Loucy (cell line): Measurements from ENCODE around the gene HDAC11.

ENCODE experiments used
- H2AFZ ChIP-seq: fragments of 200-600 bp; sonication (generic); 2 replicates; pipeline ENCODE4 v1.6.0; 2016; ENCODE audit warnings: antibody characterized with exemption, mild to moderate bottlenecking, low read length, moderate library complexity
- H3F3A ChIP-seq: fragments of 200-600 bp; 2 replicates; pipeline ENCODE4 v1.6.0; 2016; ENCODE audit warnings: antibody characterized with exemption, low read depth, mild to moderate bottlenecking
- H3K27me3 ChIP-seq: fragments of 200-600 bp; sonication (generic); 2 replicates; pipeline ENCODE4 v1.6.1; 2014; ENCODE audit warnings: low read length, mild to moderate bottlenecking; ENCODE audit not compliant: insufficient read depth, poor library complexity, severe bottlenecking
- H3K36me3 ChIP-seq: fragments of 200-600 bp; sonication (generic); 2 replicates; pipeline ENCODE4 v1.6.1; 2016; ENCODE audit warnings: low read length; ENCODE audit not compliant: insufficient read depth
- H3K4me1 ChIP-seq: fragments of 200-600 bp; sonication (generic); 2 replicates; pipeline ENCODE4 v1.5.1; 2014; ENCODE audit warnings: low read length, mild to moderate bottlenecking; ENCODE audit not compliant: insufficient read depth, poor library complexity, severe bottlenecking
- H3K4me2 ChIP-seq: fragments of 200-600 bp; sonication (generic); 2 replicates; pipeline ENCODE4 v1.6.0; 2014; ENCODE audit warnings: antibody characterized with exemption, low read length, low read depth, mild to moderate bottlenecking; ENCODE audit not compliant: poor library complexity, severe bottlenecking
- H3K4me3 ChIP-seq: fragments of 200-600 bp; sonication (generic); 2 replicates; pipeline ENCODE4 v1.5.1; 2014; ENCODE audit warnings: low read length, mild to moderate bottlenecking, mixed read lengths; ENCODE audit not compliant: poor library complexity, severe bottlenecking
- H3K79me2 ChIP-seq: fragments of 200-600 bp; sonication (generic); 2 replicates; pipeline ENCODE4 v1.6.1; 2014; ENCODE audit warnings: low read length; ENCODE audit not compliant: insufficient read depth
- H3K9ac ChIP-seq: fragments of 200-600 bp; sonication (generic); 2 replicates; pipeline ENCODE4 v1.6.0; 2014; ENCODE audit warnings: mild to moderate bottlenecking, low read depth, low read length, moderate library complexity; ENCODE audit not compliant: poor library complexity, severe bottlenecking
- H3K9me2 ChIP-seq: fragments of 200-600 bp; sonication (generic); replicated peaks from 2 replicates; pipeline ENCODE4 v1.6.1; 2016; ENCODE audit warnings: low read depth, low read length, mixed read lengths
- H3K9me3 ChIP-seq: fragments of 200-600 bp; sonication (generic); 2 replicates; pipeline ENCODE4 v1.6.1; 2014; ENCODE audit warnings: mild to moderate bottlenecking, antibody characterized with exemption, low read length, low read depth; ENCODE audit not compliant: insufficient read depth
- H4K20me1 ChIP-seq: fragments of 200-600 bp; sonication (generic); 2 replicates; pipeline ENCODE4 v1.6.0; 2014; ENCODE audit warnings: antibody characterized with exemption, low read length, mild to moderate bottlenecking; ENCODE audit not compliant: insufficient read depth, poor library complexity, severe bottlenecking
- EZH2phosphoT487 ChIP-seq: fragments of 200-600 bp; IDR thresholded peaks from 2 replicates; pipeline ENCODE4 v1.6.1; 2018; ENCODE audit warnings: antibody characterized with exemption, mild to moderate bottlenecking, moderate library complexity, borderline replicate concordance
- TF ChIP-seq, protein P1 (sequence below): fragments of 200-600 bp; sonication (generic); conservative IDR thresholded peaks from 2 replicates; pipeline ENCODE4 v1.5.1; 2014; ENCODE audit warnings: mild to moderate bottlenecking, antibody characterized with exemption, low read length

Gene HDAC11

GRCh38 chr3:13457593-13457992 lies 22.5 kb upstream of the HDAC11 start:
- Histone ChIP-seq H3K27me3 (no peaks in the 10 kb centered on the region), H3K4me2 (no peak overlapping the region), H3K79me2 (no peaks in the 10 kb centered on the region), H3K4me3 (no peak overlapping the region), H2AFZ (no peak overlapping the region), H3K36me3 (no peaks in the 10 kb centered on the region), H3K9me3 (no peaks in the 10 kb centered on the region), H3K9ac (no peak overlapping the region), H3K9me2 (no peaks in the 10 kb centered on the region), H4K20me1 (no peaks in the 10 kb centered on the region), H3K4me1 (peaks cover 5% of the 10 kb centered on the region), H3F3A (no peaks in the 10 kb centered on the region)
- TF ChIP-seq, protein P1, sequence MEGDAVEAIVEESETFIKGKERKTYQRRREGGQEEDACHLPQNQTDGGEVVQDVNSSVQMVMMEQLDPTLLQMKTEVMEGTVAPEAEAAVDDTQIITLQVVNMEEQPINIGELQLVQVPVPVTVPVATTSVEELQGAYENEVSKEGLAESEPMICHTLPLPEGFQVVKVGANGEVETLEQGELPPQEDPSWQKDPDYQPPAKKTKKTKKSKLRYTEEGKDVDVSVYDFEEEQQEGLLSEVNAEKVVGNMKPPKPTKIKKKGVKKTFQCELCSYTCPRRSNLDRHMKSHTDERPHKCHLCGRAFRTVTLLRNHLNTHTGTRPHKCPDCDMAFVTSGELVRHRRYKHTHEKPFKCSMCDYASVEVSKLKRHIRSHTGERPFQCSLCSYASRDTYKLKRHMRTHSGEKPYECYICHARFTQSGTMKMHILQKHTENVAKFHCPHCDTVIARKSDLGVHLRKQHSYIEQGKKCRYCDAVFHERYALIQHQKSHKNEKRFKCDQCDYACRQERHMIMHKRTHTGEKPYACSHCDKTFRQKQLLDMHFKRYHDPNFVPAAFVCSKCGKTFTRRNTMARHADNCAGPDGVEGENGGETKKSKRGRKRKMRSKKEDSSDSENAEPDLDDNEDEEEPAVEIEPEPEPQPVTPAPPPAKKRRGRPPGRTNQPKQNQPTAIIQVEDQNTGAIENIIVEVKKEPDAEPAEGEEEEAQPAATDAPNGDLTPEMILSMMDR = no peak
- TF ChIP-seq EZH2phosphoT487 = no peak

GRCh38 chr3:13459605-13460340 lies 20.3 kb upstream of the HDAC11 start:
- Histone ChIP-seq H3F3A (no peaks in the 10 kb centered on the region), H3K79me2 (no peaks in the 10 kb centered on the region), H4K20me1 (no peaks in the 10 kb centered on the region), H3K4me2 (no peak overlapping the region), H3K27me3 (no peaks in the 10 kb centered on the region), H3K36me3 (no peaks in the 10 kb centered on the region), H3K4me1 (peaks cover 4% of the 10 kb centered on the region), H3K4me3 (no peak overlapping the region), H3K9me3 (no peaks in the 10 kb centered on the region), H3K9ac (no peak overlapping the region), H2AFZ (no peak overlapping the region), H3K9me2 (no peaks in the 10 kb centered on the region)
- TF ChIP-seq, protein P1 = no peak
- no peak for TF ChIP-seq EZH2phosphoT487

GRCh38 chr3:13460341-13460736 lies 19.8 kb upstream of the HDAC11 start:
- Histone ChIP-seq H3K4me1 (peaks cover 4% of the 10 kb centered on the region), H3K4me2 (no peak overlapping the region), H4K20me1 (no peaks in the 10 kb centered on the region), H3K36me3 (no peaks in the 10 kb centered on the region), H3K9ac (no peak overlapping the region), H3F3A (no peaks in the 10 kb centered on the region), H3K9me3 (no peaks in the 10 kb centered on the region), H3K4me3 (no peak overlapping the region), H3K27me3 (no peaks in the 10 kb centered on the region), H3K79me2 (no peaks in the 10 kb centered on the region), H2AFZ (no peak overlapping the region), H3K9me2 (no peaks in the 10 kb centered on the region)
- TF ChIP-seq, protein P1 = no peak
- TF ChIP-seq EZH2phosphoT487 = no peak
